ENCODE data around the gene HEBP2. TPM values are rescaled to one million over a fixed set of nuclear protein-coding genes. Genes with fewer than 3 reads are reported as not detected.

Gene HEBP2
- total RNA-seq, 1 donor from 2014 or later, result 64.8 TPM

GRCh38 chr6:138439546-138439945, 35.5 kb downstream of the HEBP2 start:
- H3K36me3 ChIP-seq (ENCODE audit: control insufficient read depth, insufficient read depth, low read length), result no peaks in the 10 kb centered on the region
- TF ChIP-seq, protein P1, sequence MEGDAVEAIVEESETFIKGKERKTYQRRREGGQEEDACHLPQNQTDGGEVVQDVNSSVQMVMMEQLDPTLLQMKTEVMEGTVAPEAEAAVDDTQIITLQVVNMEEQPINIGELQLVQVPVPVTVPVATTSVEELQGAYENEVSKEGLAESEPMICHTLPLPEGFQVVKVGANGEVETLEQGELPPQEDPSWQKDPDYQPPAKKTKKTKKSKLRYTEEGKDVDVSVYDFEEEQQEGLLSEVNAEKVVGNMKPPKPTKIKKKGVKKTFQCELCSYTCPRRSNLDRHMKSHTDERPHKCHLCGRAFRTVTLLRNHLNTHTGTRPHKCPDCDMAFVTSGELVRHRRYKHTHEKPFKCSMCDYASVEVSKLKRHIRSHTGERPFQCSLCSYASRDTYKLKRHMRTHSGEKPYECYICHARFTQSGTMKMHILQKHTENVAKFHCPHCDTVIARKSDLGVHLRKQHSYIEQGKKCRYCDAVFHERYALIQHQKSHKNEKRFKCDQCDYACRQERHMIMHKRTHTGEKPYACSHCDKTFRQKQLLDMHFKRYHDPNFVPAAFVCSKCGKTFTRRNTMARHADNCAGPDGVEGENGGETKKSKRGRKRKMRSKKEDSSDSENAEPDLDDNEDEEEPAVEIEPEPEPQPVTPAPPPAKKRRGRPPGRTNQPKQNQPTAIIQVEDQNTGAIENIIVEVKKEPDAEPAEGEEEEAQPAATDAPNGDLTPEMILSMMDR (IDR thresholded peaks at IDR 0.05; ENCODE audit: insufficient read depth, low read length, severe bottlenecking), result no peak
- H3K27me3 ChIP-seq (ENCODE audit: control insufficient read depth, insufficient read depth, low read length), result no peaks in the 10 kb centered on the region
- H3K4me3 ChIP-seq (ENCODE audit: low read depth, low read length), result no peak overlapping the region
- DNase-seq (ENCODE audit: low read depth) (no peak), FAIRE-seq (no peak)

DNA sequence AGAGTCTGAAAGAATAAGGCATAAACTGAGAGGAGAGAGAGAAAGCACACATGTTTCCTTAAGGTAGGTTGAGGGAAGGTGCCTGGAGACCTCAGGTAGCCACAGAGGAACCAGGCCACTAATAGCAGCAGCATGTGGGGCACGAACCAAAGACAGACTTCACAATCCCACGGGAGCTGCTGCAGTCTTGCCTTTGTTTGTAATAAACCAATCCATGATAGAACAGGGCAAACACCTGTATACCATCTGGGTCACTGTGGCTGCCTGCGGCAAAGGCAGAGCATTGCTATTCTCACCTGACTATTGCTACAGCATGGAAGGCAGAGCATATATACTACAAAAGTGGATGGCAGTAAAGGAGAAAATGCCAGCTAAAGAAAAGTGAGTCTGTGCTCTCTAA, 36.3 kb downstream of the HEBP2 start:
- no peaks in the 10 kb centered on the region for H3K36me3 ChIP-seq (ENCODE audit: control insufficient read depth, insufficient read depth, low read length)
- TF ChIP-seq, protein P1 (IDR thresholded peaks at IDR 0.05; ENCODE audit: insufficient read depth, low read length, severe bottlenecking), result no peak
- no peak overlapping the region for H3K4me3 ChIP-seq (ENCODE audit: low read depth, low read length)
- FAIRE-seq, result no peak
- no peak for DNase-seq (ENCODE audit: low read depth)
- no peaks in the 10 kb centered on the region for H3K27me3 ChIP-seq (ENCODE audit: control insufficient read depth, insufficient read depth, low read length)

DNA sequence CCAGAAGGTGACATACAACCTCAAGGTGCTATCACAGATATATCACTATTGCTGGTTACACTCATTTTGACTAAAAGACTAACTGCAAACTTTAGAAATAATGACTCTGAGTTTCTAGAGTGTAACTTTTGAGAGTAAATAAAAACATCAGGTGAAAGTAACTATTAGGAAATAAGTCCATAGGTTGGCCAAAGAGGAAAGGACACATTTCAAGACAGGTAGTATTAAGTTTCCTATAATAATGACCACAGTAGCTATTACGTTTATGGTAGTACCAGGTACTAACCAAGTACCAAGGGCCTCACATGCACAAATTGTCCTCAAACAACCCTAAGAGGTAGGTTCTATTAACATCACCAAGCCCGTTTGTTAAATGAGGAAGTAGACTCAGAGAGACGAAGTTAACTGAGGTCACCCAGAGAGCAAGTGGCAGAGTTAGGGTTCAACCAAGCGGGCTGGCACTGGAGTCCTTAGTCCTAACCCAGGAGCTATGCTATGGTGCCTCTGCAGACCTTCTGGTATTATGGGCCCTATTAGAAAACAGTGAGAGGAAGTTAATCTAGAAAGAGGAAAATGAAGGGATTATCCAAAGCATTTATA, 36.8 kb downstream of the HEBP2 start:
- TF ChIP-seq, protein P1 (IDR thresholded peaks at IDR 0.05; ENCODE audit: insufficient read depth, low read length, severe bottlenecking), result no peak
- no peaks in the 10 kb centered on the region for H3K36me3 ChIP-seq (ENCODE audit: control insufficient read depth, insufficient read depth, low read length)
- H3K4me3 ChIP-seq (ENCODE audit: low read depth, low read length), result no peak overlapping the region
- FAIRE-seq (no peak), DNase-seq (ENCODE audit: low read depth) (no peak)
- H3K27me3 ChIP-seq (ENCODE audit: control insufficient read depth, insufficient read depth, low read length), result no peaks in the 10 kb centered on the region

GRCh38 chr6:138441965-138442364, 37.9 kb downstream of the HEBP2 start:
- no peak for DNase-seq (ENCODE audit: low read depth)
- TF ChIP-seq, protein P1 (IDR thresholded peaks at IDR 0.05; ENCODE audit: insufficient read depth, low read length, severe bottlenecking), result no peak
- no peak for FAIRE-seq
- Histone ChIP-seq H3K36me3 (ENCODE audit: control insufficient read depth, insufficient read depth, low read length) (peaks cover 2% of the 10 kb centered on the region), H3K27me3 (ENCODE audit: control insufficient read depth, insufficient read depth, low read length) (no peaks in the 10 kb centered on the region), H3K4me3 (ENCODE audit: low read depth, low read length) (no peak overlapping the region)

- no peak for FAIRE-seq
- no peaks in the 10 kb centered on the region for H3K27me3 ChIP-seq (ENCODE audit: control insufficient read depth, insufficient read depth, low read length)
- H3K4me3 ChIP-seq (ENCODE audit: low read depth, low read length), result no peak overlapping the region
- DNase-seq (ENCODE audit: low read depth), result no peak
- TF ChIP-seq, protein P1 (IDR thresholded peaks at IDR 0.05; ENCODE audit: insufficient read depth, low read length, severe bottlenecking), result no peak
- peaks cover 2% of the 10 kb centered on the region for H3K36me3 ChIP-seq (ENCODE audit: control insufficient read depth, insufficient read depth, low read length)
Observed at GRCh38 chr6:138442663-138443062, 38.6 kb downstream of the HEBP2 start.

- H3K4me3 ChIP-seq (ENCODE audit: low read depth, low read length), result no peak overlapping the region
- TF ChIP-seq, protein P1 (IDR thresholded peaks at IDR 0.05; ENCODE audit: insufficient read depth, low read length, severe bottlenecking), result no peak
- H3K36me3 ChIP-seq (ENCODE audit: control insufficient read depth, insufficient read depth, low read length), result peaks cover 2% of the 10 kb centered on the region
- FAIRE-seq (no peak), DNase-seq (ENCODE audit: low read depth) (no peak)
- no peaks in the 10 kb centered on the region for H3K27me3 ChIP-seq (ENCODE audit: control insufficient read depth, insufficient read depth, low read length)
Observed at GRCh38 chr6:138443979-138444378, 40.0 kb downstream of the HEBP2 start.

Measured in bronchial epithelial cell (primary cell).